Cardiac muscle cell (in vitro differentiated cells and primary cell): ENCODE data around the gene CCDC88C. TPM values are rescaled to one million over a fixed set of nuclear protein-coding genes. Genes with fewer than 3 reads are reported as not detected.

Source experiments
- DNase-seq, 2 donors: peaks; one replicate each; pipeline versions ENCODE4 v3.0.0 to v3.0.0-alpha.2; 2010 to 2017; ENCODE audit warnings: low read depth in 1 of 2, low spot score in 1 of 2
- H3K27ac ChIP-seq: fragments of 200-600 bp; sonication (generic); 2 replicates; pipeline ENCODE4 v1.5.1; 2016
- H3K27me3 ChIP-seq: fragments of 200-600 bp; sonication (generic); 2 replicates; pipeline ENCODE4 v1.6.0; 2016; ENCODE audit warnings: control low read depth
- H3K36me3 ChIP-seq: fragments of 200-600 bp; sonication (generic); 2 replicates; pipeline ENCODE4 v1.5.1; 2016; ENCODE audit warnings: control low read depth
- H3K4me1 ChIP-seq: fragments of 200-600 bp; sonication (generic); 2 replicates; pipeline ENCODE4 v1.8.1; 2017; ENCODE audit warnings: low read depth, mild to moderate bottlenecking, mixed run types
- H3K4me3 ChIP-seq: fragments of 200-600 bp; sonication (generic); 2 replicates; pipeline ENCODE4 v1.5.1; 2016; ENCODE audit warnings: mild to moderate bottlenecking
- H3K9me3 ChIP-seq: fragments of 200-600 bp; sonication (generic); 2 replicates; pipeline ENCODE4 v1.5.1; 2017; ENCODE audit warnings: low read depth, mild to moderate bottlenecking, control low read depth
- CTCF ChIP-seq: IDR thresholded peaks from 2 replicates; pipeline ENCODE4 v1.5.1; 2012; ENCODE audit warnings: low read depth, mild to moderate bottlenecking, low read length
- polyA plus RNA-seq: library from polyadenylated mRNA; unstranded; fragments of >200 nt; fragmentation: Nextera tagmentation; extraction: Ambion mirVana; gene quantifications from 2 replicates; pipeline ENCODE4 v1.2.1, GENCODE V29; 2016
- total RNA-seq: library from RNA; depleted of rRNA; stranded (reverse); fragments of >200 nt; gene quantifications from 2 replicates; pipeline ENCODE4 v1.2.3, GENCODE V29; 2016

Gene CCDC88C
- total and polyA plus RNA-seq, 2 experiments from 2014 or later, result 0.49 to 1.2 TPM

GRCh38 chr14:91294153-91294552 is 123.5 kb downstream of the CCDC88C start:
- Histone ChIP-seq H3K27me3 (peaks cover 6% of the 10 kb centered on the region), H3K4me3 (no peak overlapping the region), H3K9me3 (no peaks in the 10 kb centered on the region), H3K27ac (no peak overlapping the region), H3K4me1 (no peaks in the 10 kb centered on the region), H3K36me3 (no peaks in the 10 kb centered on the region)
- TF ChIP-seq CTCF, result no peak
- no peak for DNase-seq

GRCh38 chr14:91293281-91293680 is 124.3 kb downstream of the CCDC88C start:
- no peaks in the 10 kb centered on the region for H3K36me3 ChIP-seq
- H3K27ac ChIP-seq, result no peak overlapping the region
- H3K4me1 ChIP-seq, result no peaks in the 10 kb centered on the region
- peaks cover 6% of the 10 kb centered on the region for H3K27me3 ChIP-seq
- no peak for TF ChIP-seq CTCF
- no peaks in the 10 kb centered on the region for H3K9me3 ChIP-seq
- no peak for DNase-seq
- no peak overlapping the region for H3K4me3 ChIP-seq

- no peaks in the 10 kb centered on the region for H3K36me3 ChIP-seq
These were observed 125.1 kb downstream of the CCDC88C start for GRCh38 chr14:91292491-91292890.

GRCh38 chr14:91291786-91292405 is 125.7 kb downstream of the CCDC88C start:
- no peak for DNase-seq
- no peak overlapping the region for H3K27ac ChIP-seq
- H3K4me1 ChIP-seq, result no peaks in the 10 kb centered on the region
- H3K27me3 ChIP-seq, result peaks cover 6% of the 10 kb centered on the region
- no peak overlapping the region for H3K4me3 ChIP-seq
- no peaks in the 10 kb centered on the region for H3K36me3 ChIP-seq
- no peak for TF ChIP-seq CTCF
- no peaks in the 10 kb centered on the region for H3K9me3 ChIP-seq

More at GRCh38 chr14:91292491-91292890, 125.1 kb downstream of the CCDC88C start:
- no peak overlapping the region for H3K27ac ChIP-seq
- no peak for DNase-seq
- no peaks in the 10 kb centered on the region for H3K9me3 ChIP-seq
- H3K4me1 ChIP-seq, result no peaks in the 10 kb centered on the region
- peaks cover 6% of the 10 kb centered on the region for H3K27me3 ChIP-seq
- TF ChIP-seq CTCF, result no peak
- no peak overlapping the region for H3K4me3 ChIP-seq

DNA sequence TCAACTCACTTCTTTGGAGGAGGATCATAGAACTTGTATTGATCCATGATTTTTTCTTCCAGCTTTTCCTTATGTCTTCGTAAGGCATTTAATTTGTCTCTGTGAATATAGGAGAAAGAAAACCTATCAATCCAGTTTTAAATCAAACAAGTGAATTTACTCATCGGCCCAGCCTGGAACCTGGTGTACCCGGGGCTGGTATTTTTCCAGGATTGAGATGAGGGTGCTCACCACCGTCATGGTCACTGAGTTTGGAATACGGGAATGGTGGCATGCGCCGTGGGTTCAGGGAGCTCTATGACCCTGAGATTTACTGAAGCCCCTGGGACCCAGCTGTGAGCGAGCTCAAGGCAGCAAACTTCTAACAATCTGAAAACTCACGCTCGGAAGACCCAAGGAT is 126.6 kb downstream of the CCDC88C start:
- Histone ChIP-seq H3K4me3 (no peak overlapping the region), H3K9me3 (no peaks in the 10 kb centered on the region), H3K27me3 (peaks cover 4% of the 10 kb centered on the region), H3K27ac (no peak overlapping the region), H3K4me1 (no peaks in the 10 kb centered on the region), H3K36me3 (no peaks in the 10 kb centered on the region)
- no peak for TF ChIP-seq CTCF
- no peak for DNase-seq

GRCh38 chr14:91289464-91289863 is 128.2 kb downstream of the CCDC88C start:
- Histone ChIP-seq H3K27me3 (no peaks in the 10 kb centered on the region), H3K27ac (no peak overlapping the region), H3K9me3 (no peaks in the 10 kb centered on the region), H3K36me3 (no peaks in the 10 kb centered on the region), H3K4me3 (no peak overlapping the region), H3K4me1 (peaks cover 10% of the 10 kb centered on the region)
- no peak for TF ChIP-seq CTCF
- DNase-seq, result no peak
